Raji (cell line): ENCODE results near the gene CFAP299.

ENCODE experiments used
- POLR2A ChIP-seq: IDR thresholded peaks from 2 replicates; pipeline ENCODE4 v1.6.1; 2011; ENCODE audit warnings: low read depth, low read length, control low read depth; ENCODE audit not compliant: insufficient read depth

The CFAP299 gene

GRCh38 chr4:80498725-80499124 is 163.2 kb downstream of the CFAP299 start:
- no peak for TF ChIP-seq POLR2A

DNA sequence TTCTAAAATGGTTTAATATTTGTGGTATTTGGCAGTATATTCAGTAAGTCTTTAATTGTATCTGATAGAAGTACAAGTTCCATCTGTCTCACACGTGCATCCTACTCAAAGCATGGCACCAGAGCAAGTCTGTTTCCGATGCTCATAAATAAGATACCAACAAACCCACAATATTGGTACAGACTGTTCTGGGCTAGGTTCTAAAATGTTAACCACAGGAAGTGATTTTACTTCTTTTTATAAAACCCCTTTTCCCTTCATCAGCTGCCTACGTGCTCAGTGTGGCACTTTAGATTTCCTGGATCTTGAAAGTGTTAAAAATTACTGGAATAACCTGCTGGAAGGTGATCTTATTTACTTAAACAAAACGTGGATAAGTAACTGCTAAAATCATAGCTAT is 165.1 kb downstream of the CFAP299 start:
- no peak for TF ChIP-seq POLR2A

GRCh38 chr4:80507077-80507476 is 171.5 kb downstream of the CFAP299 start:
- TF ChIP-seq POLR2A, result no peak

- TF ChIP-seq POLR2A, result no peak
These were observed 172.0 kb downstream of the CFAP299 start for GRCh38 chr4:80507507-80507906.

DNA sequence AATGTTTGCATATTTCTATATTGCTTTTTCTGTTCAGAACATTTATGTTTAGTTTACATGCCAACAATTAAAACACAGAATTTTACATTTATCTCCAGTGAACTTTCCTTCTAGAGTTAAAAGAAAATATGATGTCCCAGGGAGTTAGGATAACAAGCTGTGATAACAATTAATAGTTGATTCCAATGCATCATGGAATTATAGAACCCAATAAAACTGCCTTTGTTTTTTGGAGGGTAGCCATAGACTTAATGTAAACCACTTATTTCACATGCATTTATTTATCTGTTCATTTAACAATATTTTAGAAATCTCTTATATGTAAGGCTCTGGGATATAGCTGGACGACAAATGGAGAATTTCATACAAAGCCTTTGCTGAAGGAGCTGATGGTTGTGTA is 180.0 kb downstream of the CFAP299 start:
- TF ChIP-seq POLR2A, result no peak

GRCh38 chr4:80521438-80521837 is 185.9 kb downstream of the CFAP299 start:
- no peak for TF ChIP-seq POLR2A

GRCh38 chr4:80526697-80527096 is 191.2 kb downstream of the CFAP299 start:
- no peak for TF ChIP-seq POLR2A

GRCh38 chr4:80529026-80529425 is 193.5 kb downstream of the CFAP299 start:
- TF ChIP-seq POLR2A, result no peak

DNA sequence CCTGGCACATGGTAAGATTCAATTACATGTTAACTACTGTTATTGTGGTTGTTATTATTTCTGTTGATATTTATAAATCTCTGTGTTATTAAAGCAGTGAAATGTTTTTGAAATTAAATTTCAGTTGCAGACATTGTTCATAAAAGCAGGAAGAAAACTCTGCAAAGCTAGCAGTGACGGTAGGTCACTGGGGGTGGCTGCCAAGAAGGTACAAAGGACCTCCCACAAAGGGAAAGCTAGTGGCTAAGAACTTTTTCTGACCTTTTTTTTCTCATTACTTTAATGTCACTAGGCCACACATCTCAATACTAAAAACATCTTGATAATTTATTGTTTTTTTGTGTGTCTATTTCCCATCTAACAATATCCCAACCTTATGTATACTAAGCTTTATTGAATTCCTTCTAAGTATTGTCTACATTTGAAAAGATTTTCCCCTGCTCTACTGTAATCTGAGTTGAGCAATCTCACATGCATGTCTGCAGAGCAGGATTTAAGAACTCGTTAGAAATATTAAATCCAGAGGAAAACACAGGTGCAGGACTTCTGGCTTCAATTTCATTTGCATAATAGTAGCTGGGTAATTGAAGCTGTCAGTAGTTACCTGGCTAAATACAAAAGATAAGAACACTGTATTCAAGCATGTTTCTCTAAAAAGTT is 197.3 kb downstream of the CFAP299 start:
- no peak for TF ChIP-seq POLR2A

DNA sequence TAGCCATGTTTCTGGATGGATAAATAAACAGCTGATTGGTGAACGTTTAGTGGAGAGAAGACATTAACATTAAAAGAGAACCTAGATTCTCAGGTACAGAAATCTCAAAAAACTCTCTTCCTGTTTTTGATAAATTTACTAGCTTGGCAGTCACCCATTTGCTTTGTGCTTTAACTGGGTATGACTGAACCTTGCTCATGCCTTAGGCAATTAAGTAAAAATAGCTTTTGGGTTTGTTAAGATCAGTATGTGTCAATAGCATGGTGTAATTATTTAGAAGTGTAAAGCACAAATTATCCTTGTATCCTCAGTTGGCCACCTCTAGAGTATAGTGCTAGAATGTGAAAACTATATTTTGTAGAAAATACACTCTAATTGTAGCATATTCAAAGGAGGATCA is 200.0 kb downstream of the CFAP299 start:
- TF ChIP-seq POLR2A, result no peak

DNA sequence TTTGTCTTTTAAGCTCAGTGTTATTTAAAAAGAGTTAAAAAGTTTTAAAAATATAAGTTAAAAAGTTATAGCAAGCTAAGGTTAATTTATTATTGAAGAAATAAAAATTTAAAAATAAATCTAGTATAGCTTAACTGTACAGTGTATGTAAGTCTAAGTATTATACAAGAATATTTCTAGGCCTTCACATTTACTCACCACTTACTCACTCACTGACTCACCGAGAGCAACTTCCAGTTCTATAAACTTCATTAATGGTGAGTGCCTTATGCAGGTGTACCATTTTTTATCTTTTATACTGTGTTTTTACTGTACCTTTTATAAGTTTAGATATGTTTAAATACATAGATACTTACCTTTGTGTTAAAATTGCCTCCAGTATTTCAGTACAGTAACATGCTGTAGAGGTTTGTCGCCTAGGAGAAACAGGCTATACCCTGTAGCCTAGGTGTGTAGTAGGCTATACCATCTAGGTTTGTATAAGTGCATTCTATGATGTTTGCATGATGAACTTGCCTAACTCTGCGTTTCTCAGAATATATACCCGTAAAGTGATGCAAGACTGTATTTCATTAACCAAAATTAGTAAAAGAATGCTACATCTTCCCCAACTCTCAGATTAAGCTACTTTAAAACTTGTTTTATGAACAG is 202.9 kb downstream of the CFAP299 start:
- no peak for TF ChIP-seq POLR2A

GRCh38 chr4:80539190-80539589 is 203.7 kb downstream of the CFAP299 start:
- TF ChIP-seq POLR2A, result no peak

- TF ChIP-seq POLR2A, result no peak
These were observed 204.8 kb downstream of the CFAP299 start for GRCh38 chr4:80540349-80540748.

DNA sequence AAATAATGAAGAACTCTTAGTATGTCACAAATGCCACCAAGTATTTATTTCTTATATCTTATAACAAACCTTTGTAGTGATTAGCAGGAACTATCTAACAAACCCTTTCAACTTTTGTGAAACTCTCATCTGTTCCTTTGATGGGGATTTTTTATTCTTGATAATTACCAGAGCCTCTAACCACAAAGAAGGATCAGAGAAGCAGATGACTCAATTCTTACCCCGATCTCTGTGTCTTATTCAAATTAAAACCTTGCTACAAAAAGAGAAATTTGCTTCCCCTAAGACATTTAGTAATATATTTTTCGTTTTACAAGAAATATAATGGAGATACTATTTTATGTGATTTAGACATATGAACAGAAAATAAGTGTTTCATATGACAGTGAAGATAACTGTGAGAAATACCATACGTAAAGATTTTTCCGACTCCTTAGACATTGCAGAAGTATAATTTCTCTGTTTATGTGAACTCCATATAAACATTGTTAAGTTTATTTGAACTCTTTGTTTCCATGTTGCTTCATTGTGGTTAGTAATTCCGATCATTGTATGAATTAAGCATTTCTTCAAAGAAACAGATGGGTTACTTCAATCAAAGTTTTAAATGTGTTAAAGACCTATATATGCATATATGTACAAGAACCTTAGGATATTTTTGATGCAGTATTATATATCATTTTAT is 205.4 kb downstream of the CFAP299 start:
- no peak for TF ChIP-seq POLR2A

DNA sequence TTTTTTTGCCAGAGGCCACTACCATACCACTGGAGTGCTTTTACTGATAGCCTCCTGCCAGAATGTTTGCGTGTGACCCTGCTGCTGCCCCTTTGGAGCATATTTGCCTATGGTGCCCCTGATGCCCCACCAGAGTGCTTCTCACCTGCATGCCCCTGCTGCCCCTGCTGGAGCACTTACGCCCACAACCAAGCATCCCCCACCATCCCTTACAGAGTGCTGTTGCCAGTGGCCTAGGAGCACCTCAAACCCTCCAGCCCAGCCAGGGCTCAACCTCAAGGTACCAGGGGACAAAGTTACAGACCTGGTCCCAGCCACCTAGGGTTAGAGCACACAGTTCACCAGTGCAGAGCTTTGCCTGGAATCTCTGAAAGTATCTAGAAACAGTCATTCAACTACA is 207.2 kb downstream of the CFAP299 start:
- no peak for TF ChIP-seq POLR2A

DNA sequence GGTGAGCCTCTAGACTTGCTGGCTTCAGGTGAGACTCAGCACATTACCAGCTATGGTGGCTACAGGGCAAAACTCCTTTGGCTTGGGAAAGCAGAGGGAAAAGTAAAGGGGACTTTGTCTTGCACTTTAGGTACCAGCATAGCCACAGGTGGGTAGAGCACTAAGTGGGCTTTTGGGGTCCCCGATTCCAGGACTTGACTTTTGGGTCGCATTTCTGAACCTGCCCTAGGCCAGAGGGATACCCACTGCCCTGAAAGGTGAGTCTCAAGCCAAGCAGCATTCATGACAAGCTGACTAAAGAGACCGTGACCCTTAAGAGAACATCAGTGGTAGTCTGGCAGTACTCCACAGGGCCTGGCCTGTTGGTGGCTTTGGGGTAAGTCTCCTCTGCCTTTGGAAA is 224.8 kb downstream of the CFAP299 start:
- TF ChIP-seq POLR2A, result no peak

GRCh38 chr4:80566203-80566872 is 230.8 kb downstream of the CFAP299 start:
- TF ChIP-seq POLR2A, result no peak

- TF ChIP-seq POLR2A, result no peak
These were observed 233.4 kb downstream of the CFAP299 start for GRCh38 chr4:80568891-80569290.
